ENCODE results near the gene CDH23.

CDH23 gene

DNA sequence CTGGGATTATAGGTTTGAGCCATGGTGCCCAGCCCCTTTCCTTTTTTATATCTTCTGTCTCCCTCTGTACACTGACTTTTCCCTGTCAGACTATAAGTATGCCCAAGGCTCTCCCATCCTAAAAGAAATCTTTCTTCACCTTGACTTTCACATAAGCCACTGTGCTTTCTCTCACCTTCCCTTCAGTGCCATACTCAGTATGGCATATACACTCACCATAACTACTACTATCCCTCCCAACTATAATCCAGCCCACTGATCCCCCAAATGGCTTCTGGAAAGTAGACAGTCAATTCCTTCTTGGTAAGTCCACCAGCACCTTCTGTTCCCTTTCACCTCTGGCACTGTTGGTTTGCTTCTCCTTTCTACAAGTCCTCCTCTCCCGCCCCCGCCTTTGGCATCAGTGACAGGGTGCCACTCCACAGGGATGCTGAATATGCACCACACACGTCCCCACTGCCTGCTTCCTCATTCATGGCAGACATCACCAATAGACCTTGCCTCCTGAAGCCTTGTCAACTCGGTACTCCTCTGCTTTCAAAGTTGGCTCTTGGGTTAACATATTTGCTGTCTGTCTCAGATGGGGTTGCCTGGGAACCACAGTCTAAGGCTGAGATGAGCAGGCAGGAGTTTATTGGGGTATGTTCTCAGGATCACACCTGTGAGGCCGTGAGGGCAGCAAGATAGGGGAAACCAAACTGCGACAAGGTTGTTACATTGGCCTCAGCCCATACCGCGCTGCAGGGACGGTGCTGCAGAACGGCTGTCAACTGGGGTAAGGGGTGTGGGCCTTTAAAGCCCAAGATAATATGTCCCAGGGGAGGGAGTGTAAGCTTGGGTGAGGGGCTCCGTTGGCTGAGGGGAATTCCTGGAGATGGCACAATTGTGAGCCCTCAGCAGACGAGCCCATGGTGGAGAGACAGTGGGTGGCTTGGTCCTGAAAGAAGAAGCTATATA, 461.5 kb downstream of the CDH23 start:
- TF ChIP-seq, protein P1, sequence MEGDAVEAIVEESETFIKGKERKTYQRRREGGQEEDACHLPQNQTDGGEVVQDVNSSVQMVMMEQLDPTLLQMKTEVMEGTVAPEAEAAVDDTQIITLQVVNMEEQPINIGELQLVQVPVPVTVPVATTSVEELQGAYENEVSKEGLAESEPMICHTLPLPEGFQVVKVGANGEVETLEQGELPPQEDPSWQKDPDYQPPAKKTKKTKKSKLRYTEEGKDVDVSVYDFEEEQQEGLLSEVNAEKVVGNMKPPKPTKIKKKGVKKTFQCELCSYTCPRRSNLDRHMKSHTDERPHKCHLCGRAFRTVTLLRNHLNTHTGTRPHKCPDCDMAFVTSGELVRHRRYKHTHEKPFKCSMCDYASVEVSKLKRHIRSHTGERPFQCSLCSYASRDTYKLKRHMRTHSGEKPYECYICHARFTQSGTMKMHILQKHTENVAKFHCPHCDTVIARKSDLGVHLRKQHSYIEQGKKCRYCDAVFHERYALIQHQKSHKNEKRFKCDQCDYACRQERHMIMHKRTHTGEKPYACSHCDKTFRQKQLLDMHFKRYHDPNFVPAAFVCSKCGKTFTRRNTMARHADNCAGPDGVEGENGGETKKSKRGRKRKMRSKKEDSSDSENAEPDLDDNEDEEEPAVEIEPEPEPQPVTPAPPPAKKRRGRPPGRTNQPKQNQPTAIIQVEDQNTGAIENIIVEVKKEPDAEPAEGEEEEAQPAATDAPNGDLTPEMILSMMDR (IDR thresholded peaks at IDR 0.05) = no peak
- TF ChIP-seq ZFX (IDR thresholded peaks at IDR 0.05; ENCODE audit: borderline replicate concordance) = no peak
- no peak overlapping the region for H3K27ac ChIP-seq

DNA sequence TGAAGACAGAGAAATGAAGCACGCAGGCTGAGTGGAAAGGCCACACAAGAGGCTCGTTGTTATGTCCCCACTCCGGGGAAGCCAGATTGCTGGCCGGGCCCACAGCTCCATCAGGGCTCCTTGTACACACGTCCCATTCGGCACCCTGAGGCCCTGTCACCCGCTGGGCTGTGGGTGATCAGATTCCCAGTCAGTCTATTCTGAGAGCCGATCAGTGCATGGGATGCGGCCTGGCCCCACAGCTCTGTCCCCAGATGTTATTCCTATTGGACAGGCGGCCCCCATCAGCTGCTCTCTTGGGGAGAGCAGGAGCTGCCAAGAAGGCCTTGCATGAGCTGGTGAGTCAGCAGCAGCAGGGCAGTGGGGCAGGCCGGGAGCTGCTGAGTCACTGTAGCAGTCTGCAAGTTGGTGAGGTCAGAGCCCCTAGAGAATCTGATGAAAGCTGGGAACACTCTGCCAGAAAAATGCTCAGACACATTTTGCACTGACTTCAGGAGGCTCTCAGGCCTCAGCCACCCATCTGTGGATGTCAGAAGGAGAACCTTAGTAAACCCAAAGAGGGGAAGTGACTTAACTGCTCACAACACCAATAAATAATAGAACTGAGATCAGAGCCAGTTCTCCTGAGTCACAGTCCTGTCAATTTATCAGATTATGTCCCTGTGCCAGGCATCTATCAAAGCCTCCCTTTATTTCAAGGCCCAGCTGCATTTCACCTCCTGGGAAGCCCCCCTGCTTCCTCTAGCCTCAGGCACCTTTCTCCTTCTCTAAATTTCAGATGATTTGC, 463.7 kb downstream of the CDH23 start:
- no peak for TF ChIP-seq ZFX (IDR thresholded peaks at IDR 0.05; ENCODE audit: borderline replicate concordance)
- TF ChIP-seq, protein P1 (IDR thresholded peaks at IDR 0.05) = no peak
- peak overlapping the region; percentile 69 for H3K27ac ChIP-seq

DNA sequence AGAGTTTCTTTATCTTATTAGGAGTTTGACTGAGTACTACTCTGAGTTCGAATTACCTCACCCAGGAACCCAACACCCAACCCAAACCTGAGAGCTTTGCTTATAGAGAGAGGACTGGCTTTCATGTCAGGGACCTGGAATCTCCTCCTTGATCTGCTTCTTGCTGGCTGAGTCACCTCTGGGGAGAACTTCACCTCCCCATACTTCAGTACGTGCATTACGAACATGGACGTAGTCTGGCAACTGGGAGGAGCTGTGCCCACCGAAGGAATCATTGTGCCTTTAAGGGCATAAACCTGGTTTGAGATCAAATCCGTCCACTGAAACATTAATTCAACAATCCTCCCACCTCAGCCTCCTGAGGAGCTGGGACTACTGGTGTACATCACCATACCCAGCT, 466.5 kb downstream of the CDH23 start:
- TF ChIP-seq, protein P1 (IDR thresholded peaks at IDR 0.05) = no peak
- no peak for TF ChIP-seq ZFX (IDR thresholded peaks at IDR 0.05; ENCODE audit: borderline replicate concordance)
- no peak overlapping the region for H3K27ac ChIP-seq

DNA sequence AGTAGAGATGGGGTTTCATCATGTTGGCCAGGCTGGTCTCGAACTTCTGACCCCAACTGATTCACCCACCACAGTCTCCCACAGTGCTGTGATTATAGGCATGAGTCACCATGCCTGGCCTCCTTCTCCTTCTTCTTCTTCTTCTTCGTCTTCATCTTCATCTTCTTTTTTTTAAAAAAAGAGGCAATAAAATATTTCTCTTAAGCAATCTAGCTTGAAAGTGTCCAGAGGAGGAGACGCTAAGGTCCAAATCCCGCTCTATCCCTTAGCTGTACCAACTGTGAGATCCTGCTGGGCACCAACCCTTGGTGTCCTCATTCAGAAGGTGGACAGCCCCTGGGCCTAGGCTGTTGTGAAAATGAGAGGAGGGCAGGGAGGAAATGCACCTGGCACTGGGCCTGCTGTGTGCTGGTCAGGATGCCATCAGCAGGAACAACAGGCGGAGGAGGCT, 468.2 kb downstream of the CDH23 start:
- H3K27ac ChIP-seq = no peak overlapping the region

More for the DNA sequence above, 468.2 kb downstream of the CDH23 start:
- TF ChIP-seq ZFX (IDR thresholded peaks at IDR 0.05; ENCODE audit: borderline replicate concordance) = no peak
- TF ChIP-seq, protein P1 (IDR thresholded peaks at IDR 0.05) = no peak

Data from 22Rv1 (cell line).